H1 (cell line): ENCODE data around the gene DYSF. TPM values are rescaled to one million over a fixed set of nuclear protein-coding genes. Genes with fewer than 3 reads are reported as not detected.

ENCODE experiments used
- CTCF ChIA-PET: fragments of 300-600 bp; sonication (Branson Sonifier 250); formaldehyde crosslinking; loops from one replicate; lab custom pipeline; 2021; ENCODE audit not compliant: partially characterized antibody; lab: Charles Lee
- POLR2A ChIA-PET: fragments of 300-600 bp; sonication (Branson Sonifier 250); formaldehyde crosslinking; loops from one replicate; lab custom pipeline; 2021; ENCODE audit warnings: inconsistent platforms; ENCODE audit not compliant: partially characterized antibody; lab: Charles Lee
- DNase-seq, 2 experiments: peaks; one replicate each; pipeline versions ENCODE4 v3.0.0 to v3.0.0-alpha.2; 2010 to 2022; ENCODE audit warnings: low spot score in 2 of 2, low read depth in 1 of 2, mixed read lengths in 1 of 2
- FAIRE-seq: peaks from 2 replicates; lab custom pipeline; 2011; peaks lifted over from hg19 to GRCh38; lab: Jason Lieb, UNC
- H2AFZ ChIP-seq: 2 replicates; pipeline ENCODE4 v1.8.1; 2012; ENCODE audit warnings: low read length, inconsistent platforms
- H2AK5ac ChIP-seq: 2 replicates; pipeline ENCODE4 v1.6.1; 2013; ENCODE audit warnings: low read depth, low read length
- H2BK120ac ChIP-seq: replicated peaks from 2 replicates; pipeline ENCODE3; 2013; ENCODE audit warnings: low read depth, low read length, inconsistent platforms
- H2BK12ac ChIP-seq: 2 replicates; pipeline ENCODE4 v1.6.1; 2013; ENCODE audit warnings: low read depth, low read length
- H2BK15ac ChIP-seq: 2 replicates; pipeline ENCODE4 v1.6.1; 2013; ENCODE audit warnings: low read length
- H2BK20ac ChIP-seq: 2 replicates; pipeline ENCODE4 v1.6.1; 2013; ENCODE audit warnings: low read length
- H2BK5ac ChIP-seq: 2 replicates; pipeline ENCODE4 v1.6.1; 2013; ENCODE audit warnings: low read depth, low read length
- H3K14ac ChIP-seq: 2 replicates; pipeline ENCODE4 v1.6.1; 2013; ENCODE audit warnings: inconsistent platforms; ENCODE audit not compliant: insufficient read length
- H3K18ac ChIP-seq: 2 replicates; pipeline ENCODE4 v1.6.1; 2013; ENCODE audit warnings: low read length; ENCODE audit errors: extremely low read depth
- H3K23ac ChIP-seq: 2 replicates; pipeline ENCODE4 v1.6.1; 2013; ENCODE audit warnings: inconsistent platforms; ENCODE audit not compliant: insufficient read length
- H3K23me2 ChIP-seq: 2 replicates; pipeline ENCODE4 v1.6.1; 2013; ENCODE audit warnings: low read depth, low read length
- H3K27ac ChIP-seq: 2 replicates; pipeline ENCODE4 v1.6.1; 2011; ENCODE audit warnings: low read depth, low read length, inconsistent platforms
- H3K27me3 ChIP-seq, 4 experiments: replicated peaks in 1 of 4; 1 replicate in 1 of 4; 2 replicates in 3 of 4; pipeline versions ENCODE4 v1.6.1 to v1.8.1; 2011 to 2013; ENCODE audit warnings: low read length in 3 of 4, mild to moderate bottlenecking in 3 of 4, inconsistent platforms in 2 of 4, mixed read lengths in 2 of 4, moderate library complexity in 1 of 4; ENCODE audit not compliant: control insufficient read depth in 3 of 4, insufficient read depth in 3 of 4; ENCODE audit errors: extremely low read depth in 1 of 4
- H3K36me3 ChIP-seq, 4 experiments: 2 replicates each; pipeline versions ENCODE4 v1.6.1 to v1.8.1; 2011 to 2013; ENCODE audit warnings: mild to moderate bottlenecking in 4 of 4, low read length in 3 of 4, moderate library complexity in 2 of 4, control low read depth in 1 of 4, inconsistent platforms in 1 of 4; ENCODE audit not compliant: insufficient read depth in 4 of 4, control insufficient read depth in 2 of 4
- H3K4ac ChIP-seq: replicated peaks from 2 replicates; pipeline ENCODE3; 2013; ENCODE audit warnings: low read length, low read depth, mixed read lengths, inconsistent platforms; ENCODE audit not compliant: insufficient read length
- H3K4me1 ChIP-seq, 4 experiments: replicated peaks in 1 of 4; 1 replicate in 1 of 4; 2 replicates in 3 of 4; pipeline versions ENCODE4 v1.6.1 to v1.8.1; 2011 to 2013; ENCODE audit warnings: low read length in 3 of 4, inconsistent platforms in 2 of 4, mixed read lengths in 1 of 4; ENCODE audit not compliant: insufficient read depth in 4 of 4, control insufficient read depth in 3 of 4
- H3K4me2 ChIP-seq, 2 experiments: 2 replicates each; pipeline versions ENCODE4 v1.6.1 to v1.8.1; 2011 to 2013; ENCODE audit warnings: low read depth in 2 of 2, low read length in 2 of 2, control low read depth in 1 of 2, inconsistent platforms in 1 of 2, mild to moderate bottlenecking in 1 of 2; ENCODE audit not compliant: insufficient read depth in 1 of 2
- H3K4me3 ChIP-seq, 4 experiments: fragments of 200-600, 300-600 bp in 1 of 4; sonication (generic), shearing (Covaris generic), sonication (Bioruptor Twin) in 1 of 4; 2 replicates each; pipeline versions ENCODE4 v1.5.1 to v1.8.1; 2011 to 2016; ENCODE audit warnings: low read length in 4 of 4, low read depth in 3 of 4, control low read depth in 2 of 4, inconsistent platforms in 2 of 4, mild to moderate bottlenecking in 2 of 4, mixed read lengths in 1 of 4, moderate library complexity in 1 of 4; ENCODE audit not compliant: insufficient read depth in 2 of 4; ENCODE audit errors: extremely low read depth in 1 of 4
- H3K56ac ChIP-seq: replicated peaks from 2 replicates; pipeline ENCODE3; 2013; ENCODE audit warnings: low read depth, mild to moderate bottlenecking, mixed read lengths, low read length, inconsistent platforms; ENCODE audit not compliant: insufficient read length
- H3K79me1 ChIP-seq: 2 replicates; pipeline ENCODE4 v1.6.1; 2013; ENCODE audit warnings: low read depth, low read length, control low read depth
- H3K79me2 ChIP-seq, 2 experiments: 2 replicates each; pipeline versions ENCODE4 v1.6.1 to v1.8.1; 2012 to 2013; ENCODE audit warnings: low read length in 2 of 2, mild to moderate bottlenecking in 2 of 2, inconsistent platforms in 1 of 2; ENCODE audit not compliant: insufficient read depth in 2 of 2, control insufficient read depth in 1 of 2
- H3K9ac ChIP-seq, 4 experiments: replicated peaks in 1 of 4; 1 replicate in 1 of 4; 2 replicates in 3 of 4; pipeline versions ENCODE4 v1.6.1 to v1.8.1; 2011 to 2013; ENCODE audit warnings: low read depth in 3 of 4, low read length in 3 of 4, control low read depth in 2 of 4, mild to moderate bottlenecking in 2 of 4, moderate library complexity in 2 of 4, inconsistent platforms in 1 of 4; ENCODE audit errors: extremely low read depth in 1 of 4
- H3K9me3 ChIP-seq, 2 experiments: 2 replicates each; pipeline versions ENCODE4 v1.6.1 to v1.8.1; 2012 to 2013; ENCODE audit warnings: mild to moderate bottlenecking in 2 of 2, moderate library complexity in 2 of 2, control low read depth in 1 of 2, inconsistent platforms in 1 of 2, low read depth in 1 of 2, low read length in 1 of 2, mixed read lengths in 1 of 2; ENCODE audit not compliant: insufficient read depth in 2 of 2
- H4K20me1 ChIP-seq, 2 experiments: replicated peaks in 1 of 2; 2 replicates each; pipeline versions ENCODE3 to v1.8.1; 2011 to 2013; ENCODE audit warnings: inconsistent platforms in 2 of 2, low read length in 2 of 2, mild to moderate bottlenecking in 1 of 2; ENCODE audit not compliant: insufficient read depth in 2 of 2, control insufficient read depth in 1 of 2
- H4K5ac ChIP-seq: 2 replicates; pipeline ENCODE4 v1.6.1; 2013; ENCODE audit warnings: low read length, low read depth, mixed read lengths, inconsistent platforms; ENCODE audit not compliant: insufficient read length
- H4K8ac ChIP-seq: 2 replicates; pipeline ENCODE4 v1.8.0; 2013; ENCODE audit warnings: mild to moderate bottlenecking, moderate library complexity, low read length, inconsistent platforms; ENCODE audit not compliant: insufficient read depth; ENCODE audit errors: extremely low read depth
- H4K91ac ChIP-seq: replicated peaks from 2 replicates; pipeline ENCODE3; 2013; ENCODE audit warnings: low read length, mixed read lengths, inconsistent platforms; ENCODE audit not compliant: insufficient read length
- BACH1 ChIP-seq: IDR thresholded peaks from 2 replicates; pipeline ENCODE4 v1.6.1; 2012; ENCODE audit warnings: low read length, improper control_type of control experiment
- CHD2 ChIP-seq: IDR thresholded peaks from 2 replicates; pipeline ENCODE4 v1.6.1; 2012; ENCODE audit warnings: low read length, improper control_type of control experiment
- HDAC6 ChIP-seq: IDR thresholded peaks from one replicate; pipeline ENCODE4 v1.7.1; 2012; ENCODE audit warnings: low read depth, mild to moderate bottlenecking, inconsistent platforms, low read length, moderate library complexity
- RFX5 ChIP-seq: IDR thresholded peaks from 2 replicates; pipeline ENCODE4 v1.6.1; 2011; ENCODE audit warnings: low read depth, low read length, improper control_type of control experiment, borderline replicate concordance
- SIRT6 ChIP-seq: IDR thresholded peaks from one replicate; pipeline ENCODE4 v1.7.1; 2012; ENCODE audit warnings: low read length, inconsistent platforms
- SP2 ChIP-seq: IDR thresholded peaks from 2 replicates; pipeline ENCODE4 v1.6.1; 2012; ENCODE audit warnings: mild to moderate bottlenecking, low read length, inconsistent platforms
- TAF7 ChIP-seq: optimal IDR thresholded peaks from 2 replicates; pipeline ENCODE3; 2011; ENCODE audit warnings: low read depth, mild to moderate bottlenecking, inconsistent platforms, low read length, moderate library complexity, borderline replicate concordance
- USF2 ChIP-seq: IDR thresholded peaks from 2 replicates; pipeline ENCODE4 v1.6.1; 2011; ENCODE audit warnings: low read length, improper control_type of control experiment
- ZNF274 ChIP-seq: IDR thresholded peaks from 2 replicates; pipeline ENCODE4 v1.7.0; 2012; ENCODE audit warnings: low read length, borderline replicate concordance; ENCODE audit errors: extremely low read depth
- WGBS, 2 experiments: shearing (Covaris generic) in 1 of 2; methylation state at CpG; one replicate each; pipeline versions ENCODE4 v1.1.6 to v1.1.7; 2013 to 2015; ENCODE audit warnings: low lambda C conversion rate in 2 of 2, mixed read lengths in 2 of 2, inconsistent platforms in 1 of 2, low coverage in 1 of 2, missing lambda C conversion rate in 1 of 2; ENCODE audit not compliant: insufficient replicate concordance in 2 of 2, insufficient coverage in 1 of 2, insufficient read length in 1 of 2; ENCODE audit errors: extremely low coverage in 1 of 2, missing lambda C conversion rate in 1 of 2; 5-methylcytosine and 5-hydroxymethylcytosine counted together
- polyA plus RNA-seq, 7 experiments: library from polyadenylated mRNA; depleted of rRNA in 3 of 7; stranded (reverse) in 5 of 7; unstranded in 2 of 7; fragments of >200 nt in 5 of 7; fragments of 200-250 nt in 2 of 7; gene quantifications; 1 replicate in 5 of 7; 2 replicates in 1 of 7; 4 replicates in 1 of 7; pipeline versions ENCODE4 v1.2.1 to v1.2.3, GENCODE V29; 2011 to 2013; ENCODE audit warnings: missing spikeins in 2 of 7, mixed read lengths in 2 of 7
- total RNA-seq: library from RNA; stranded (reverse); fragmentation: NEBNext Ultra II Directional; extraction: Animal tissue kit (Norgen Biotek cat#: 25700); gene quantifications from 2 replicates; pipeline ENCODE4 v1.2.1, GENCODE V29; 2021

The DYSF gene
- total and polyA plus RNA-seq, 2 of the 8 experiments (the other 6 are each of a cell fraction or from before 2014, with no cell fraction given): 5.8 to 7.1 TPM

GRCh38 chr2:71534826-71535225, 81.5 kb downstream of the DYSF start:
- no peak overlapping the region for H3K27ac ChIP-seq
- no peaks in the 10 kb centered on the region for H3K79me2 ChIP-seq
- no peak overlapping the region for H3K4me2 ChIP-seq
- no peak overlapping the region for H3K4me3 ChIP-seq
- ChIA-PET CTCF (interaction anchor here (0.6 to 4.6 kb wide), 10 partner anchors 12 to 615 kb away, joined by 3 to 47 read pairs (median 4); no protein-coding TSS in a partner anchor), POLR2A (no interaction called here)
- H3K14ac ChIP-seq: no peak overlapping the region
- WGBS, 2 experiments: 90% methylated on average over 4 of the region's 4 CpGs; no CpG with 5 or more reads in 1 of the 2 experiments
- no peak overlapping the region; the same call in 1 of the 2 replicates for H4K8ac ChIP-seq
- no peak overlapping the region for H3K23ac ChIP-seq
- no peak overlapping the region for H3K18ac ChIP-seq
- H3K36me3 ChIP-seq: no peaks in the 10 kb centered on the region
- no peaks in the 10 kb centered on the region; a peak in 1 of 7 replicates for H3K4me1 ChIP-seq
- no peak overlapping the region for H2BK20ac ChIP-seq
- H3K23me2 ChIP-seq: no peaks in the 10 kb centered on the region
- no peak overlapping the region for H3K9ac ChIP-seq
- no peak overlapping the region for H2BK5ac ChIP-seq
- no peak overlapping the region for H2BK120ac ChIP-seq
- FAIRE-seq: no peak
- no peak for DNase-seq
- no peak for TF ChIP-seq USF2
- TF ChIP-seq TAF7: no peak
- no peak for TF ChIP-seq BACH1
- TF ChIP-seq SIRT6: no peak
- TF ChIP-seq RFX5: no peak
- no peak for TF ChIP-seq ZNF274
- TF ChIP-seq SP2: no peak
- no peak for TF ChIP-seq CHD2
- TF ChIP-seq HDAC6: no peak
- no peak overlapping the region for H2AK5ac ChIP-seq
- H4K5ac ChIP-seq: no peak overlapping the region
- H3K4ac ChIP-seq: no peak overlapping the region
- H2BK15ac ChIP-seq: no peak overlapping the region
- no peak overlapping the region for H2BK12ac ChIP-seq
- no peak overlapping the region for H4K91ac ChIP-seq
- H2AFZ ChIP-seq: no peak overlapping the region
- H3K79me1 ChIP-seq: no peaks in the 10 kb centered on the region
- no peak overlapping the region for H3K56ac ChIP-seq
- H3K9me3 ChIP-seq: no peaks in the 10 kb centered on the region
- peaks cover 0 to 2% of the 10 kb centered on the region in 2 experiments for H4K20me1 ChIP-seq
- H3K27me3 ChIP-seq: no peaks in the 10 kb centered on the region
